SK-N-SH treated with all-trans-retinoic acid at 6 μM for 48 hours (cell line): ENCODE data around the gene XYLB.

ENCODE experiments used
- ARNTL ChIP-seq: fragments of 450-650 bp; formaldehyde crosslinking; IDR thresholded peaks from 2 replicates; pipeline ENCODE4 v1.5.0; 2020; ENCODE audit warnings: low read depth, mild to moderate bottlenecking, moderate library complexity, borderline replicate concordance
- ESRRG ChIP-seq: fragments of 250-450 bp; sonication (Bioruptor Pico); IDR thresholded peaks from 2 replicates; pipeline ENCODE4 v1.6.1; 2021; ENCODE audit warnings: mild to moderate bottlenecking
- ISL1 ChIP-seq: fragments of 250-450 bp; sonication (Bioruptor Pico); IDR thresholded peaks from 2 replicates; pipeline ENCODE4 v2.1.2; 2022; ENCODE audit warnings: mild to moderate bottlenecking, moderate library complexity
- OSR1 ChIP-seq: fragments of 250-450 bp; sonication (Bioruptor Pico); IDR thresholded peaks from 2 replicates; pipeline ENCODE4 v1.8.0; 2022; ENCODE audit warnings: moderate library complexity, mild to moderate bottlenecking, inconsistent platforms
- PATZ1 ChIP-seq: fragments of 250-450 bp; sonication (Bioruptor Pico); IDR thresholded peaks from 2 replicates; pipeline ENCODE4 v1.8.0; 2020; ENCODE audit warnings: mild to moderate bottlenecking, moderate library complexity, borderline replicate concordance
- RARB ChIP-seq: fragments of 250-450 bp; sonication (Bioruptor Pico); IDR thresholded peaks from 2 replicates; pipeline ENCODE4 v1.8.0; 2021; ENCODE audit warnings: mild to moderate bottlenecking, moderate library complexity
- TCF4 ChIP-seq: fragments of 250-450 bp; sonication (Bioruptor Pico); IDR thresholded peaks from 2 replicates; pipeline ENCODE4 v1.8.0; 2021; ENCODE audit warnings: mild to moderate bottlenecking, moderate library complexity, borderline replicate concordance
- TSHZ2 ChIP-seq: fragments of 250-450 bp; sonication (Bioruptor Pico); IDR thresholded peaks from 2 replicates; pipeline ENCODE4 v1.5.0; 2020; ENCODE audit warnings: mild to moderate bottlenecking, moderate library complexity
- ZFP3 ChIP-seq: fragments of 250-450 bp; sonication (Bioruptor Pico); IDR thresholded peaks from 2 replicates; pipeline ENCODE4 v1.5.0; 2020; ENCODE audit warnings: mild to moderate bottlenecking, moderate library complexity
- ZFP30 ChIP-seq: fragments of 450-650 bp; formaldehyde crosslinking; IDR thresholded peaks from 2 replicates; pipeline ENCODE4 v1.5.0; 2022; ENCODE audit warnings: mild to moderate bottlenecking, moderate library complexity
- ZNF565 ChIP-seq: fragments of 450-650 bp; formaldehyde crosslinking; conservative IDR thresholded peaks from 2 replicates; pipeline ENCODE4 v1.5.0; 2020; ENCODE audit warnings: low read depth, mild to moderate bottlenecking, moderate library complexity
- ZNF70 ChIP-seq: fragments of 450-650 bp; formaldehyde crosslinking; IDR thresholded peaks from 2 replicates; pipeline ENCODE4 v1.5.0; 2020; ENCODE audit warnings: mild to moderate bottlenecking, moderate library complexity

GRCh38 chr3:38450853-38451252, 104.3 kb downstream of the XYLB start:
- no peak for TF ChIP-seq ZNF565 (CRISPR knock-in tag)
- TF ChIP-seq ZFP3 (CRISPR knock-in tag): no peak
- TF ChIP-seq TCF4 (CRISPR knock-in tag): no peak
- no peak for TF ChIP-seq ARNTL (CRISPR knock-in tag)
- no peak for TF ChIP-seq TSHZ2 (CRISPR knock-in tag)
- no peak for TF ChIP-seq ESRRG (CRISPR knock-in tag)
- TF ChIP-seq RARB (CRISPR knock-in tag): no peak
- TF ChIP-seq ZFP30 (CRISPR knock-in tag): no peak
- no peak for TF ChIP-seq ZNF70 (CRISPR knock-in tag)
- TF ChIP-seq OSR1 (CRISPR knock-in tag): no peak
- no peak for TF ChIP-seq PATZ1 (CRISPR knock-in tag)
- TF ChIP-seq ISL1 (CRISPR knock-in tag): no peak
